HG02642 (cell line): Measurements from ENCODE around the gene FRMD1.

Experiments
- ATAC-seq: cut with Tn5 transposase; IDR thresholded peaks from one replicate; pipeline ENCODE4 v1.9.1; 2021; ENCODE audit warnings: mild to moderate bottlenecking; ENCODE audit not compliant: unreplicated experiment, poor library complexity

Gene FRMD1

GRCh38 chr6:168058691-168059551, 20.1 kb downstream of the FRMD1 start:
- no peak for ATAC-seq

DNA sequence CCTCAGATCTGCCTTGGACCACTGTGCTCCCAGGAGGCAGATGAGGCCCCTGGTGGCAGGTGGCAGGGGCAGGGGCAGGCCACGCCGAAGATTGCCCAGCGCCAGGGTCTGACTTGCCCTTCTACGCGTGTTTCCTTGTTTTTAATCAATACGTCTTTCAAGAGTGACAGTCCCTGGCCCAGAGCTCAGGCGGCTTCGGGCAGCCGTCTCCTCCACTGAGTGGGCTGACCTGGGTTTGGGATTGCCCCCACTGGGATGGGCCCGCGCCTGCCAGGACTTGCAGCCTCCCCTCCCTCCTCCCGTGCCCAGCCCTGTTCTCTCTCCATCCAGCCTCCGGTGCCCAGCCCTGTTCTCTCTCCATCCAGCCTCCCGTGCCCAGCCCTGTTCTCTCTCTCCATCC, 21.2 kb downstream of the FRMD1 start:
- no peak for ATAC-seq

DNA sequence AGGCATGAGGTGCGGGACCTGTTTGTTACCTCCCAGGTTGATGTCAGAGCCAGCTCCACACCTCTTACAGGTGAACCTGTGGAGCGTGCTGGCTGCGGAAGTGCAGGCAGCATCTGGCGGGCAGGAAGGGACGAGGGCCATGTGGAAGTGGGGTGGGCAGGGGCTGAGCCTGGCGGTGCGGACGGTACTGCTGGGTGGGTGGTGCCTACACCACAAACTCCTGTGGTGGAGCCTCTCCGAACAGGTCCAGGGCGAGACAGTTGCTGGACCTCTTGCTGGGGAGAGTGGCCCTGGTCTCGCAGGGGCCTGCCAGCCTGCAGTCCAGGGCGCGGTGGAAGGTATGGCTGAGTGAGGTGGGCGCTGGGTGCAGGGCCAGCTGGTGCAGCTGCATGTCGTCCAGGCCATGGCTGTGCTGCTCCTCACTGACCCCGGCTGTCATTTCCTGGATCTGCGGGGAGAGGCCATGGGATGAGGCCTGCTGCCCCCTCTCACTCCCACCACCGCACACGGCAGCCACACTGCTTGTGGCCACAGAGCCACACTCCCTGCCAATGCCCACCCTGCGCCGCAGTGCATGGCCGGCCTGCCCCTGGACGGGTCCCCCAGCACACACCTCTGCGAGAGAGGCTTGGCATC, 22.0 kb downstream of the FRMD1 start:
- ATAC-seq = no peak

GRCh38 chr6:168055696-168056489, 23.1 kb downstream of the FRMD1 start:
- ATAC-seq = no peak

DNA sequence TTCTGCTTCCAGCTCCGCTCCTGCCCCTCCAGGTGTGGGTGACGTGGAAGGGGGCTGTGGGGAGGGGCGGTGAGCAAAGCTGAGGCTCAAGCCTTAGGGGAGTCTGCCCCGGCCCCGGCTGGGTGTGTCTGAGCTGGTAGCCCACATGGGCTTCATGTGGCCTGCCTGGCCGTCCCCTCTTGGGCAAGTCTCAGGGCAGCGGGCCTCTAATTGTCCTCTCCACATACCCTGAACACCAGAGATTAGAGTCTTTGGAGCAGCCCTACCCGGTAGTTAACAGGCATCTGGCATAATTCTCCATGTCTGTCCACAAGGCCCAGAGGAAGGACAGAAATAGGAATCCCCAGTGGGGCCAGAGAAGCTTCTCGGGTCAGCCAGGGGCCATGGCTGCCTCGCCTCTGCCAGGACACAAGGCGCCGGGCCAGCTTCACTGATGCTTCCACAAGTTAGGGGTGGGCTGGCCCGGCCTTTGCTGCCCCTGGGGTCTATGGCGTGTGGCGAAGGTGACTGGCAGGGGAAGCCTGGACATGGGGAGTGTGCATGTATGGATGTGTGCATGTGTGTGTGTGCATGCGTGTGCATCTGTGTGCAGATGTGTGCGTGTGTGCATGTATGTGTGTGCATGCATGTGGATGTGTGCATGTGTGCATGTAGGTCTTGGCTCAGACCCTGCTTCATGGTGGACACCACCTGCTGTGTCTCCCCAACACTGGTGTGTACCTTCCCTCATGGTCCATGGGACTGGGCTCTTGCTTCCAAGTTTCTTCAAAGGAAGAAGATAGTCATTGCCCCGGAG, 24.0 kb downstream of the FRMD1 start:
- ATAC-seq = no peak

DNA sequence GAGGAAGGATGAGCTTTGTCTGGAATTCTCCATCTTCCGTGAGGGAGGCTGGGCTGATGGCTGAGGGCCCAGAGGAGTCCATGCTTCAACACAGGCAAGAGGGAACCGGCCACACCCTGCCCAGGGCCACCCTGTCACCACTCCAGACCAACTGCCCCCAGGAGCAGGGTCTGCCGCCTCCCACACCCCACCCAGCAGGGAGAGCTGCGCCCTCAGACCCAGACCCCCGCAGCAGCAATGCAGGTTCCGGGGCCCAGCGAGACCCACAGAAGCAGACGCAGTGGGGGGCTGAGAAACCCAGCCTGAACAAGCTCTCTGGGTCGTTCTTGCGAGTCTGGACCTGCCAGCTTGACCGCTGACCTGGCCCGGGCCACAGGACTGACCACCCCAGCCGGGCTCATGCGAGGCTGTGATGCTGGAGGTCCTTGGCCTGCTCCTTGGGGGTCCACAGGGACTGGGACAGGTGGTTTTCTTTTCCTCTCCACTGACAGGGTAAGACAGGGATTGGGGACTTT, 25.0 kb downstream of the FRMD1 start:
- ATAC-seq = no peak

DNA sequence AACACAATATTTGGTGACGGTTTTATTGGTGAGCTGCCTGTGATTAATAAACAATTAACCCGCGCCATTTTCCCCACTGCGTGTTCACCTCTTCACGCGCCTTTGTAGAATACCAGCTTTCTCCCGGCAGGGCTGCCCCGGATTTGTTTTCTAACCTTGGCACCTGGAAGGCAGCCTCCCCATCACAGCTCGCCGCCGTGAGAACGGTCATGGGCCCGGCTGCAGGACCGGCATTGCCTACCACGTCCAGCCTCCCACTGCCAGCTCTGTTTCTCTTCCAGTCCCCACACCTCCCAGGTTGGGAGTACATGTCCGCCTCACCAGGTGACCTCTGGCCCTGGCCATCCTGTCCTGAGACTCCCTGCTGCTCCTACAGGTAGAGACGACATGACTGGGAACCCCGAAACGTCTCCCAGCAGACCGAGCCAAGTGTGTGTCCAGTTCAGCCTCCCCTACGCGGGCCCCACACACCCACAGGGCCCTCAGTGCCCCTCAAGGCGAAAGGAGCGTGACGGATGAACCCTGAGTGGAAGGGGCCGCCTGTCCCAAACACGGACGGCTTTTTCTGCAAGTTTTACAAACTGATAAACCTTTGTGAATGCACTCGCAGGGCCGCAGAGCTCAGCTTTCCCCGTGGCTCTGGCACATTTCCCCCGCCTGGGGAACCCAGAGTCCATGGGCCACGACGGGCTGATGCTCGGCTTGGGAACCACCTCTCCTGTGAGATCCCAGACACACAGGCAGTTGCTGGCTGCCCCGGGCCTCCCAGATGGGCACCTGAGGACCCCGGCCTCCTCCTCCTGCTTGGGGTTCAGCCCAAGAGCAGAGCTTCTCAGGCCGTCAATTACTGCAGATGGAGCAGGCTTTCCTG, 25.7 kb downstream of the FRMD1 start:
- ATAC-seq = no peak

- ATAC-seq = no peak
Observed at GRCh38 chr6:168052291-168052891, 26.6 kb downstream of the FRMD1 start.

- no peak for ATAC-seq
Observed at GRCh38 chr6:168051648-168052047, 27.4 kb downstream of the FRMD1 start.

- ATAC-seq = no peak
Observed at GRCh38 chr6:168050881-168051586, 28.0 kb downstream of the FRMD1 start.

DNA sequence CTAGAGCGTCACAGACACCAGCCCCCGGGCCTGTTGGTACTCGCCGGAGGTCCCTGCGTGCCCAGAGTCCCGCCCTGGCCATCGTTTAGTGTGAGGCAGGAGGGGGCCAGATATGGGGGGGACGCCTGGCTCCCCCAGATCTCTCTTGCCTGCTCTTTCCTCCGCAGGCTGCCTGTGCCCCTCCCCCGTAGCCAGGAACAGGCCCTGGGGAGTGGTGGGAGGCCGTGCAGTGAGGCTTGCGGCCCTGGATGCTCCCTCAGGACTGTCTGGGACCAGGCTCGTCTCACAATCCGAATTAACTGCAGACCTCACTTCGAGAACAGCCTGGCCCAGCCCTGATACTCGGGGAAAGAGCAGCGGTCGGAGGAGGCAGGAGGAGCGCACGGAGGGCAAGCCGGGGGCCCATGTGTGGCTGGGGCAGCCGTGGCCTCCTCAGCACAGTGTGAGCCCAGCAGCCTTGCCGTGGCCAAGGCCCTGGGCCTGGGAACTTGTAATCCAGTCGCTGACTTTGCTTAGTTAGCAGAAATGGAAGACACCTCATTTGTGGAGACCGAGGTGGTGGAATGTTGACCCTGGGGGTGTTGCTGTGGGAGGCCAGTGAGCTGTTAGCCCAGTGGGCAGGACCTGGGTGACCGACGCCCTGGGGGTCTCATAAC, 28.7 kb downstream of the FRMD1 start:
- no peak for ATAC-seq

DNA sequence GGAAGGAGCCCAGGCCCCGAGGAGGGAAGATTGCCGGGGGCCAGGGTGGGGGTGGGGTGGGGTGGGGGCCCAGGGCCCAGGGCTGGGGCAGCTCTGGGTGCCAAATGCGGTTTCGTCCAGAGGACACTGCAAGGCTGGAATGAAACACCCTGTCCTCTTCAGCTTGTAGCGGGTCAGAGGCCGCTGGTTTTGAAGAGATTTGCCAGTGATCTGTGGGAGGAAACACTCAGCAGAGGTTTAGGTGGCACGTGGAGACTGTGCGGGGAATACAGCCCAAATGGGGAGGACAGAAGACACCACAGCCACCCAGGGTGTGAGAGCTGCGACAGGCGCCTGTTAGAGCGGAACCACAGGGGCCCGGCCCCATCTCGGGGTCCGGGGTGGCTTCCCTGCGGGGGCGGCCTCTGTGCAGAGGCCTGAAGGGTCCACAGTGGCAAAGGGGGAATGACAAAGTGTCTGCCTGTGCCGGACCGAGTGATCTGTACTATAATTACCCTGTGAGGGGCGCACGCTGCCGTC, 29.2 kb downstream of the FRMD1 start:
- ATAC-seq = no peak

DNA sequence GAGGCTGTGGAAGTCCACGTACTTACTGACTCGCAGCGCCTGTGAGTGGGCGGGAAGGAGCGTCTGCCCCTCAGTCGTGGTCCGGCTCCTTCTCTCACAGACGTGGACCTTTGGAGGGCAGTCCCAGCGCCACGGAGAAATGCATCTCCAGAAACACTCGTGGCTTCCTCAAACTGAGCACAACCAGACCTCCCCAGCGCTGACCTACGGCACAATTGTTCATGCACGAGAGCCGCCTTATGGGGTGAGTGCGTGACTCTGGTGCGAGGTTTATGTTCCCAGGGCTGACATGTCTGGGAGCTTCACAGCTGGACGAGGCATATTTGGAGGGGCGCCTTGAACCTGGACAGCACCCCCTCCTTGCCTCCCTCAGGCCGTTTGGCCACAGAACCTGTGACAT, 29.7 kb downstream of the FRMD1 start:
- no peak for ATAC-seq

DNA sequence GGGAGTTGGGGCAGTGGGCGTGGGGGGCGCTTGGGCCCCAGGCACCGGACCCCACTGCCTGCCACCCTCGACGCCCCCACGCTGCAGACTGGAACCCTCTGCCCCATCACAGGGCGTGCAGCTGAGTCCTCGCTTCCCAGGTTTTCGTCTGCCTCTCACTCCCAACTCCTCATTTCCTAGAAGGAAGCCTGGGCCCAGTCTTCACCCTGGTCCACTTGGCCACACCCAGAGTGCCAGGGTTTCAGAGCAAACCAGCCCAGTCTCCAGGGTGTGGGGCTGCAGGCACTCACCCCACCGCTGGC, 30.3 kb downstream of the FRMD1 start:
- ATAC-seq = no peak

- no peak for ATAC-seq
Observed at GRCh38 chr6:168047841-168048723, 30.9 kb downstream of the FRMD1 start.

DNA sequence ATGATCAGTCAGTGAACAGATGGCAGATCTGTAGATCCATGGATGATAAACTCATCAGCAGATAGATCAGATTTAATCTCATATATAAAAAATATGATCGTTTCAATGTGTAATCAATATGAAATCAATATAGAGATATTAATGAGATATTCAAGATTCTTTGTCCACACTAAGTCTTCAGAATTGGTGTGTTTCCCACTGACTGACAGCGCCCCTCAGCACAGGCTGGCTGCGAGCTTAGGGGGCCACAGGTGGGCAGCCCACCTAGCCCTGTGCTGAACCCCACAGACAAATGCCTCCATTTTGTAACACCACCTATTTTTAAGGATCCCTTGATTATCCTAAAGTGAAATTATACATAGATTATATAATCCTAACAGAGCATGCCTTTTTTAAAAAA, 32.3 kb downstream of the FRMD1 start:
- no peak for ATAC-seq
